SJCRH30 (cell line): ENCODE measurements around the gene METAP1. TPM values are rescaled to one million over a fixed set of nuclear protein-coding genes. Genes with fewer than 3 reads are reported as not detected.
A peak's percentile ranks its signal among the peaks of the same experiment; 100 is the strongest.
"Not testable (repeated sequence)": the region's sequence is repeated elsewhere in the genome, so short reads cannot be mapped to it uniquely, and the experiment has no call there.

Source experiments
- DNase-seq, 2 experiments: peaks; one replicate each; pipeline ENCODE4 v3.0.0-alpha.2; 2015 to 2020
- H3K27ac ChIP-seq: fragments of 250-450 bp; sonication (Bioruptor Pico); 2 replicates; pipeline ENCODE4 v1.5.1; 2020; ENCODE audit warnings: mild to moderate bottlenecking, moderate library complexity
- H3K27me3 ChIP-seq: fragments of 250-450 bp; sonication (Bioruptor Pico); 2 replicates; pipeline ENCODE4 v1.5.1; 2020; ENCODE audit warnings: mild to moderate bottlenecking, moderate library complexity
- H3K36me3 ChIP-seq: fragments of 250-450 bp; sonication (Bioruptor Pico); 2 replicates; pipeline ENCODE4 v1.5.1; 2020; ENCODE audit warnings: mild to moderate bottlenecking, moderate library complexity
- H3K4me1 ChIP-seq: fragments of 250-450 bp; sonication (Bioruptor Pico); 2 replicates; pipeline ENCODE4 v1.5.1; 2020; ENCODE audit warnings: mild to moderate bottlenecking, moderate library complexity
- H3K4me3 ChIP-seq: fragments of 250-450 bp; sonication (Bioruptor Pico); 2 replicates; pipeline ENCODE4 v1.5.1; 2020; ENCODE audit warnings: mild to moderate bottlenecking, moderate library complexity
- H3K9me3 ChIP-seq: fragments of 250-450 bp; sonication (Bioruptor Pico); replicated peaks from 2 replicates; pipeline ENCODE4 v1.5.1; 2020; ENCODE audit warnings: mild to moderate bottlenecking, moderate library complexity
- total RNA-seq: library from RNA; depleted of rRNA; stranded (reverse); fragments of >200 nt; shearing (Covaris generic); gene quantifications from 2 replicates; pipeline ENCODE4 v1.2.3, GENCODE V29; 2014

METAP1 gene
- total RNA-seq, 1 experiment from 2014 or later: 88.5 TPM

DNA sequence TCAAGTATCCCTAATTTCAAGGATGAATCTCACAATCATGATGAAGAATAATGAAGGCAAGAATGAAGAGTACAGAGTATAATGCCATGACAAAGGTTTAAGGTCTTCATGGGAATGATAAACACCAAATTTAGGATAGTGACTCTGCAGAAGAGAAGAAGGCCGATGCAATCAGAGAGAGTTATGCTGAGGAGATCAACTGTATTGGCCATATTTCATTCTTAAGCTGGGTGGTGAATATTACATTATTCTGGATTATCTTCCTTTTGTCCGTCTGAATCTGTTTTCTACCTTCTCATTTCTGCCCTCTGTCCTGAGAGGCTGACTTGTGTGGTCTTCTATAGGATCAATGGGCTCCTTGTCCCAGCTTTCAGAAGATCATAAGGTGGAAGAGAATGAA lies 7.8 kb upstream of the METAP1 start:
- no peak for DNase-seq
- Histone ChIP-seq H3K4me3 (no peak overlapping the region), H3K27me3 (no peaks in the 10 kb centered on the region), H3K9me3 (no peaks in the 10 kb centered on the region), H3K4me1 (no peaks in the 10 kb centered on the region), H3K36me3 (no peaks in the 10 kb centered on the region), H3K27ac (no peak overlapping the region)

GRCh38 chr4:98992835-98993234 lies 2.7 kb upstream of the METAP1 start:
- H3K4me3 ChIP-seq, H3K36me3 ChIP-seq, DNase-seq, H3K9me3 ChIP-seq, H3K4me1 ChIP-seq, H3K27me3 ChIP-seq, H3K27ac ChIP-seq: not testable (repeated sequence)

- no peaks in the 10 kb centered on the region for H3K9me3 ChIP-seq
- H3K4me3 ChIP-seq: no peak overlapping the region
- no peaks in the 10 kb centered on the region for H3K27me3 ChIP-seq
- no peaks in the 10 kb centered on the region for H3K36me3 ChIP-seq
- no peak overlapping the region for H3K27ac ChIP-seq
- peaks cover 9% of the 10 kb centered on the region for H3K4me1 ChIP-seq
- DNase-seq: no peak
Measured at GRCh38 chr4:98993419-98994071, 2.0 kb upstream of the METAP1 start.

- Histone ChIP-seq H3K27ac (peak overlapping the region; percentile 1; the same call in 1 of the 2 replicates), H3K9me3 (no peaks in the 10 kb centered on the region), H3K36me3 (no peaks in the 10 kb centered on the region), H3K27me3 (no peaks in the 10 kb centered on the region), H3K4me1 (peaks cover 9% of the 10 kb centered on the region), H3K4me3 (peak overlapping the region; percentile 100)
- DNase-seq: no peak
Measured at GRCh38 chr4:98994474-98995182, 893 bp upstream of the METAP1 start.

DNA sequence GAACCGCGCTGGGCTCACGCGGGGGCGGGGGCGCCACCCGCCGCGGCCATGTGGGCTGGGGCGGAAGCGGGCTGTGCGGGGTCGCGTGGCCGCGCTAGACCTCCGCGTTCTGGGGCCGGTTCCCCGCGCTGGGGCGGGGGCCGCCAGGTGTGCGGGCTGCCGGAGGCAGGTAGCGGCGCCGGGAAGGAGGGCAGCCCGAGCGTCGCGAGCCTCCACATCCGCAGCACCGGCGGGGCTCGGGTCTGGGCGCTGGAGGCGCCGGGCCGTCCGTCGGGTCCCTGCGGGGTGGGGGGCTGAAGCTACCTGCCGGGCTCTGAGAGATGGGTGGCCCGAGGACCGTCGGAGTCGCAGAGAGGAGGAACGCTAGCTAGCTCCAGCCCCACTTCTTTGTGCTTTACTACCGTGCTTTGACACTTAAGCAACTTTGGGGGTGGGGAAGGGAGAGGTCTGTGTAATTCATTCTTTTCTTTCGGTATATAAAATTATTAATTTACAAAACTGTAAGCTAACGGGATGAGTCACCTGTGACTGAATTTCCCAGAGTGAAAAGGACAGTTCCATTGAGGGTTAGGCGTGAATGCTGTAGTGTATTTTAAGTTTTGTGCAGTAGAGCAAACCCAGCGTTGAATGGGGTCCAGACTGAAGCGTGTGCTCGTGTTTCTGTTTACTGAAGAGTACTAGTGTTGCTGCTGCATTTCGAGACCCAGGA lies 689 bp downstream of the METAP1 start:
- peak; percentile 17 to 54 for DNase-seq
- Histone ChIP-seq H3K9me3 (no peaks in the 10 kb centered on the region), H3K27ac (peak overlapping the region; percentile 88), H3K4me3 (peak overlapping the region; percentile 100), H3K27me3 (no peaks in the 10 kb centered on the region), H3K36me3 (no peaks in the 10 kb centered on the region), H3K4me1 (peaks cover 9% of the 10 kb centered on the region)

DNA sequence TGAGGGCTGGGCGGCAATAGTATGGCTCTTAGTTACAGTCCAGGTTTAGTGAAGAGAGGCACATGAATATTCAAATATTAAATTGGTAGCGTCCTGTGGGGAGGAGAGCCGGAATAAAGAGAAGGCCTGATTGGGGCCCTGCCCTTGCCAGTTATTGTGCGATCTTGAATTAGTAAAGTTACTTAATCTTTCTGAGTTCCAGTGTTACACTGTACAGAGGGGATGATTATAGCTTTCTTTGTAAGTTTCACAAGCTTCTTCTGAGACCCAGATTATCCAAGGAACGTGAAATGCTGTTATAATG lies 1.2 kb downstream of the METAP1 start:
- Histone ChIP-seq H3K4me1 (peaks cover 9% of the 10 kb centered on the region), H3K27me3 (no peaks in the 10 kb centered on the region), H3K9me3 (no peaks in the 10 kb centered on the region), H3K4me3 (peak overlapping the region; percentile 100), H3K27ac (peak overlapping the region; percentile 88; the same call in 1 of the 2 replicates), H3K36me3 (no peaks in the 10 kb centered on the region)
- no peak for DNase-seq

DNA sequence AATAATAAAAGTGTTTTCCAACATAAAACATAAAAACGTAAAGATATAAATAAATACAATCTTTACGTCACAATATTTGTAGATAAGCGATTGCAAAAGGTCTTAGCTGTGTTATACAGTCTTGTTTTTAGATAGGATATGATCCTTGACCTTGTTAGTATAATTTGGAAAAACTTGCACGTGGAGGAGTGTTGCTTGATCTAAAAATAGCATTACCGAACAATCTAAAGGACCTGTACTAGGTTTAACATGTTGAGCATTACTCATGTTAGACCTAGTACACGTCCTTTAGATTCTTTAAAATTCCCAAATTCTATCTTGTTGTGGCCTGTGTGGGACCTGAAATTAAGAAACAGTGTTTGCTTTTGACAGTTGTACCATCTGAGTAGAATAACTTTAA lies 1.6 kb downstream of the METAP1 start:
- no peaks in the 10 kb centered on the region for H3K27me3 ChIP-seq
- no peak for DNase-seq
- no peaks in the 10 kb centered on the region for H3K36me3 ChIP-seq
- H3K4me3 ChIP-seq: peak overlapping the region; percentile 100
- peak overlapping the region; percentile 88; the same call in 1 of the 2 replicates for H3K27ac ChIP-seq
- H3K9me3 ChIP-seq: no peaks in the 10 kb centered on the region
- peaks cover 9% of the 10 kb centered on the region for H3K4me1 ChIP-seq

GRCh38 chr4:98998551-98998950 lies 3.0 kb downstream of the METAP1 start:
- H3K4me1 ChIP-seq: peaks cover 9% of the 10 kb centered on the region
- no peaks in the 10 kb centered on the region for H3K27me3 ChIP-seq
- no peaks in the 10 kb centered on the region for H3K9me3 ChIP-seq
- H3K4me3 ChIP-seq: no peak overlapping the region
- no peak for DNase-seq
- peak overlapping the region; percentile 0; the same call in 1 of the 2 replicates for H3K27ac ChIP-seq
- no peaks in the 10 kb centered on the region for H3K36me3 ChIP-seq

DNA sequence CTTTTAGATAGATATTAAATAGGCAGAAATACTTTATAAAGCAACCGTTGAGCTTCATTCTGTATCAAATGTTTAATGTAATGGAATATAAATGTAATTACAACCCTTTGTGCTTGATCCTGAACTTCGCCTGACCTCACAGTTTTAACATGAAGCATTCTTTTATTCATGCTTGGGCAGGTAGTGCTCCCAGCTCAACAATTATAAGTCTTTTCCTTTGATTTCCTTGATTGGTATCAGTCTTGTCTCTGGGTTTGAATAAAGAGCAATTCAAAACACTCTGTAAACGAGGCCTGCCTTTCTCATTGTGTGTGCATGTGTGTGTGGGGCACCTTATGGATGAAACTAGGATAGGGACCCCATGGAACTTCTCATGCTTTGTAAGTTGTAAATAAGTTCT lies 6.8 kb downstream of the METAP1 start:
- DNase-seq: no peak

DNA sequence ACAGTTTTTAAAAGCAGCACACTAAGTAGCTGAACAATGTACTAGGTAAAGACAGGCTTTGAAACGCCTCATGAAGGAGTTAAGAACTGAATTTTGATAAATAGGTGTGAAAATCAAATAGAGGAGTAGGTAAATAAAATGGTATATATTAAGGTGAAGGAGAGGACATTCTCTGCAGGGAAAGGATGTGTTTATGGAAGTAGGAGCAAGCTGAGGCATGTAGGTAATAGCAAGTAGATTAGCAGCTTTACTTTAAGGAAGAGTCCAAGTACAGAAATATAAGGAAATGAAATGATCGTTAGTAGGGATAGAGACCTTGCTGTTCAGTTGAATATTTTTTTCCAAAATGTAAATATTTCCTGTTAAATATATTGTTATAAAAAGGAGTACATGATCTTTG lies 12.5 kb downstream of the METAP1 start:
- no peak for DNase-seq
- no peaks in the 10 kb centered on the region for H3K4me1 ChIP-seq
- no peaks in the 10 kb centered on the region for H3K27me3 ChIP-seq
- H3K27ac ChIP-seq: no peak overlapping the region
- no peaks in the 10 kb centered on the region; the same call in none of the 2 replicates for H3K36me3 ChIP-seq
- H3K4me3 ChIP-seq: no peak overlapping the region
- H3K9me3 ChIP-seq: no peaks in the 10 kb centered on the region; the same call in 1 of the 2 replicates

More for the DNA sequence above, 6.8 kb downstream of the METAP1 start:
- Histone ChIP-seq H3K4me3 (no peak overlapping the region), H3K4me1 (peaks cover 4% of the 10 kb centered on the region), H3K36me3 (no peaks in the 10 kb centered on the region; the same call in none of the 2 replicates), H3K9me3 (no peaks in the 10 kb centered on the region), H3K27ac (no peak overlapping the region), H3K27me3 (no peaks in the 10 kb centered on the region)

GRCh38 chr4:99011910-99012309 lies 16.4 kb downstream of the METAP1 start:
- H3K27ac ChIP-seq: no peak overlapping the region
- H3K27me3 ChIP-seq: no peaks in the 10 kb centered on the region
- H3K4me1 ChIP-seq: no peaks in the 10 kb centered on the region
- no peaks in the 10 kb centered on the region; the same call in 1 of the 2 replicates for H3K9me3 ChIP-seq
- DNase-seq: no peak
- no peak overlapping the region for H3K4me3 ChIP-seq
- H3K36me3 ChIP-seq: no peaks in the 10 kb centered on the region

GRCh38 chr4:99013402-99013843 lies 17.9 kb downstream of the METAP1 start:
- H3K4me1 ChIP-seq: no peaks in the 10 kb centered on the region
- no peak overlapping the region for H3K27ac ChIP-seq
- H3K4me3 ChIP-seq: no peak overlapping the region
- no peaks in the 10 kb centered on the region; the same call in 1 of the 2 replicates for H3K9me3 ChIP-seq
- no peaks in the 10 kb centered on the region for H3K36me3 ChIP-seq
- no peak for DNase-seq
- no peaks in the 10 kb centered on the region for H3K27me3 ChIP-seq

DNA sequence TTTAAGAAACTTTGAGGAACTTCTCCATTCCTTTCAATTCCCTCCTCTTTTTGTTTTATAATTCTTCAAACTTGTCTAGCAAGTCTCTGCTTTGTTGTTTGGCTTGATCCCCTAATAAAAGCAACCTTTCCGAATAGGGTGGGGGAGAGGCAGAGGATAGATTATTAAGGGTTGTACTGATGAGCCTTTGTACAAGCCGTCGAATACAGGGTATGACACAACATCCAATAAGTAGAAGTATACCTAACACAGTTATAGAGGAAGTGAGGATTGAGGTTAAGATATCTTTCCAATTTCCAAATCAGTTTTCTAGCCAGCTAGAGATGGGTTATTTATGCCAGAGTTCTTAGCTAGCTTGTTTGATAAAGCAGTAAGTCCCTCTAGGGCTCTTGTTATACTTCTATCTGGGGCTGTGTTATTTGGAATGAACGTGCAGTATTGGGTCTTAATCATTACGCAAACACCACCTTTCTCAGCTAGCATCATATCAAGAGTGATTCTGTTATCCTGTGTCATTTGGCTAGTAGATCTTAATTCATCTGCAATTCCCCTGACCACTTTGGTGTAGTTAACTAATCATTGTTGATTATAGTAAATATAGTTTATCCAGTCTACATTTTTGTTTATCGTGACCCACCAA lies 18.5 kb downstream of the METAP1 start:
- no peaks in the 10 kb centered on the region for H3K27me3 ChIP-seq
- H3K9me3 ChIP-seq: no peaks in the 10 kb centered on the region; the same call in 1 of the 2 replicates
- H3K4me1 ChIP-seq: no peaks in the 10 kb centered on the region
- no peaks in the 10 kb centered on the region for H3K36me3 ChIP-seq
- DNase-seq: no peak
- H3K27ac ChIP-seq: no peak overlapping the region
- no peak overlapping the region for H3K4me3 ChIP-seq

DNA sequence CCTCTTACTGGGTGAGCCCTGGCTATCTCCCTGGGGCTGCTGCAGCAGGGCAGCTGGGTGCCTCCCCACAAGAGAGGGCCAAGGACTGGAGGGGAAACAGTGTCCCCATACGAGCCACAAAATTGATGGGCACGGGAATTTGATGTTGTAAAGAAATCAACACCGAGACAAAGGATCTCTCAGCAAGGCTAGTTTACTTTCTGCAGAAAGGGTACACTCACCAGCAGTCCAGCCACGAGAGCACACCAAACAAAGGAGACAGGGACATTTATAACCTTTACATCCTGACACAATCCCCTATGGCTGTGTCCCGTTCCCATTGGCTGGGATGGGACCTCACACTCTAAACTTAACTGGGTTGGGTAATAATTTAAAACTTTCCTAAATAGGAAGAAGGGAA lies 25.9 kb downstream of the METAP1 start:
- Histone ChIP-seq H3K4me3 (no peak overlapping the region), H3K4me1 (no peaks in the 10 kb centered on the region), H3K27ac (no peak overlapping the region), H3K36me3 (peaks cover 4% of the 10 kb centered on the region; the same call in 1 of the 2 replicates), H3K27me3 (no peaks in the 10 kb centered on the region), H3K9me3 (0 out of 2 replicates have a peak, but pooled peaks cover 5% of the 10 kb centered on the region)
- DNase-seq: no peak
